HEK293 (cell line): ENCODE results near the gene RPS15.
A peak's percentile ranks its signal among the peaks of the same experiment; 100 is the strongest.

ENCODE experiments used
- INSM2 ChIP-seq: fragments of 450-650 bp; formaldehyde crosslinking; IDR thresholded peaks from 2 replicates; pipeline ENCODE4 v1.5.1; 2016; ENCODE audit warnings: missing biosample characterization, missing genetic modification characterization
- MEIS1 ChIP-seq: sonication (generic); formaldehyde crosslinking; IDR thresholded peaks from 2 replicates; pipeline ENCODE4 v1.8.1; 2022; ENCODE audit warnings: missing genetic modification reagents, mild to moderate bottlenecking, borderline replicate concordance
- PRDM2 ChIP-seq: fragments of 450-650 bp; formaldehyde crosslinking; IDR thresholded peaks from 2 replicates; pipeline ENCODE4 v1.5.1; 2016; ENCODE audit warnings: missing biosample characterization, missing genetic modification characterization, borderline replicate concordance
- SALL2 ChIP-seq: fragments of 450-650 bp; formaldehyde crosslinking; IDR thresholded peaks from 2 replicates; pipeline ENCODE4 v1.5.0; 2017; ENCODE audit warnings: missing biosample characterization, mild to moderate bottlenecking, missing genetic modification characterization, borderline replicate concordance
- ZNF398 ChIP-seq: fragments of 450-650 bp; formaldehyde crosslinking; IDR thresholded peaks from 2 replicates; pipeline ENCODE4 v1.5.1; 2017; ENCODE audit warnings: missing biosample characterization, missing genetic modification characterization
- ZNF518A ChIP-seq: fragments of 450-650 bp; formaldehyde crosslinking; conservative IDR thresholded peaks from 2 replicates; pipeline ENCODE4 v1.5.1; 2016; ENCODE audit warnings: low read depth, missing biosample characterization, missing genetic modification characterization
- ZNF585B ChIP-seq: fragments of 450-650 bp; formaldehyde crosslinking; IDR thresholded peaks from 2 replicates; pipeline ENCODE4 v1.5.1; 2016; ENCODE audit warnings: missing biosample characterization, missing genetic modification characterization
- ZNF747 ChIP-seq: fragments of 450-650 bp; formaldehyde crosslinking; IDR thresholded peaks from 2 replicates; pipeline ENCODE4 v1.5.1; 2016; ENCODE audit warnings: missing biosample characterization, missing genetic modification characterization
- ZNF777 ChIP-seq: fragments of 450-650 bp; formaldehyde crosslinking; IDR thresholded peaks from 2 replicates; pipeline ENCODE4 v1.5.1; 2017; ENCODE audit warnings: missing biosample characterization, missing genetic modification characterization, borderline replicate concordance
- ZNF837 ChIP-seq: fragments of 450-650 bp; formaldehyde crosslinking; IDR thresholded peaks from 2 replicates; pipeline ENCODE4 v1.5.1; 2016; ENCODE audit warnings: missing biosample characterization, missing genetic modification characterization
- ZSCAN30 ChIP-seq: fragments of 450-650 bp; IDR thresholded peaks from 2 replicates; pipeline ENCODE4 v1.5.1; 2018; ENCODE audit warnings: missing biosample characterization, mild to moderate bottlenecking, missing genetic modification characterization, moderate library complexity
- ZSCAN4 ChIP-seq: fragments of 450-650 bp; formaldehyde crosslinking; IDR thresholded peaks from 2 replicates; pipeline ENCODE4 v1.5.1; 2017; ENCODE audit warnings: missing biosample characterization, missing genetic modification characterization

RPS15 gene

GRCh38 chr19:1438035-1438932, at the start of gene RPS15 (continued):
- TF ChIP-seq PRDM2 (tag by site-specific recombination) (0 out of 2 replicates have a peak, but pooled peaks have one; percentile 25), ZNF518A (tag by site-specific recombination) (peak; percentile 53; the same call in 1 of the 2 replicates), ZSCAN4 (tag by site-specific recombination) (peak; percentile 61; the same call in 1 of the 2 replicates), ZNF398 (peak; percentile 94), SALL2 (tag by site-specific recombination) (no peak), ZNF747 (tag by site-specific recombination) (no peak), MEIS1 (CRISPR knock-in tag) (no peak), ZNF837 (peak; percentile 76; the same call in 1 of the 2 replicates), ZNF585B (tag by site-specific recombination) (no peak), ZSCAN30 (0 out of 2 replicates have a peak, but pooled peaks have one; percentile 71), INSM2 (tag by site-specific recombination) (peak; percentile 88), ZNF777 (tag by site-specific recombination) (no peak; the same call in 1 of the 2 replicates)
